ENCODE data around the gene KIF21A. TPM values are rescaled to one million over a fixed set of nuclear protein-coding genes. Genes with fewer than 3 reads are reported as not detected.

Gene KIF21A
- total RNA-seq, 4 donors from 2014 or later, result 22.5 to 65.5 (median 33.5) TPM

DNA sequence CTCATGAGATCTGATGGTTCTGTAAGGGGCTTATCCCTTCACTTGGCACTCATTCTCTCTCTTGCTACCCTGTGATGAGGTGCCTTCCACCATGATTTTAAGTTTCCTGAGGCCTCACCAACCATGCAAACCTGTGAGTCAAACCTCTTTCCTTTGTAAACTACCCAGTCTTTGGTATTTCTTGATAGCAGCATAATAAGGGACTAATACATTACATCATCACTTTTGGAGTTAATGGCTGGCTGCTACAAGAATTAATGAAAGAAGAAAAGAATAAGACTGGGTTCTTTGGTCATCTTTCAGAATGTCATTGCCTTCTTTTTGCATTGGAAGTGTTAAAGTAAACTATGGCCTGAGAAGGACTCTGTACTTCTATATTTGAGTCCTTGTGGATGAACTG is 5.1 kb upstream of the KIF21A start:
- TF ChIP-seq, protein P1, sequence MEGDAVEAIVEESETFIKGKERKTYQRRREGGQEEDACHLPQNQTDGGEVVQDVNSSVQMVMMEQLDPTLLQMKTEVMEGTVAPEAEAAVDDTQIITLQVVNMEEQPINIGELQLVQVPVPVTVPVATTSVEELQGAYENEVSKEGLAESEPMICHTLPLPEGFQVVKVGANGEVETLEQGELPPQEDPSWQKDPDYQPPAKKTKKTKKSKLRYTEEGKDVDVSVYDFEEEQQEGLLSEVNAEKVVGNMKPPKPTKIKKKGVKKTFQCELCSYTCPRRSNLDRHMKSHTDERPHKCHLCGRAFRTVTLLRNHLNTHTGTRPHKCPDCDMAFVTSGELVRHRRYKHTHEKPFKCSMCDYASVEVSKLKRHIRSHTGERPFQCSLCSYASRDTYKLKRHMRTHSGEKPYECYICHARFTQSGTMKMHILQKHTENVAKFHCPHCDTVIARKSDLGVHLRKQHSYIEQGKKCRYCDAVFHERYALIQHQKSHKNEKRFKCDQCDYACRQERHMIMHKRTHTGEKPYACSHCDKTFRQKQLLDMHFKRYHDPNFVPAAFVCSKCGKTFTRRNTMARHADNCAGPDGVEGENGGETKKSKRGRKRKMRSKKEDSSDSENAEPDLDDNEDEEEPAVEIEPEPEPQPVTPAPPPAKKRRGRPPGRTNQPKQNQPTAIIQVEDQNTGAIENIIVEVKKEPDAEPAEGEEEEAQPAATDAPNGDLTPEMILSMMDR (IDR thresholded peaks at IDR 0.05), result no peak
- ATAC-seq (ENCODE audit: low FRiP score) (no peak), DNase-seq (ENCODE audit: low spot score) (no peak)

DNA sequence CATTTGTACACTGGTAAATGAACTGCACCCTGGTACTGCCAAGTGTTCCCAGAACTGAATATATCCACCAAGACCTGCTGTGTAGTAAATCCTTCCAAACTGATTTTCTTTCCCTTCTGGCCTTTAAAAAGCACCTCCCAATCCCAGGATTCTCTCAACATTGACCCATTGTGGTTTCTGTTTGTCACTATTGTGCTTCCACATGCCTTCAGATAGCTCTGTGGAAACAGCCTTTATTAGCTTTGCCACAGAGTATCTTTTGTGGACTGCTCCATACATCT is 949 bp upstream of the KIF21A start:
- DNase-seq (ENCODE audit: low spot score) (no peak), ATAC-seq (ENCODE audit: low FRiP score) (no peak)
- TF ChIP-seq, protein P1 (IDR thresholded peaks at IDR 0.05), result no peak

DNA sequence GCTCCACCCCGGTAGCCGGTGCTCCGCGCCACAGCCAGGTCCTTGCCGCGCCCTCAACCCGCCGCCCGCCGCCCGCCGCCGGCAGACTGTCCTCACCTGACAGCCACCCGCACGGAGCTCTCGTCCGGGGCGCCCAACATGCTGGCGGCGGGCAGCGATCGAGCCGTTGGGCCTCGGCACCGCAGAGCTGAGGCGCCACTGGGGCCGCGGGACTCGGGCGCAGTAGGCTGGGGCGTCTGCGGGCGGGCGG is 164 bp downstream of the KIF21A start:
- no peak for DNase-seq (ENCODE audit: low spot score)
- TF ChIP-seq, protein P1 (IDR thresholded peaks at IDR 0.05), result no peak
- ATAC-seq (ENCODE audit: low FRiP score), result peak; percentile 29

DNA sequence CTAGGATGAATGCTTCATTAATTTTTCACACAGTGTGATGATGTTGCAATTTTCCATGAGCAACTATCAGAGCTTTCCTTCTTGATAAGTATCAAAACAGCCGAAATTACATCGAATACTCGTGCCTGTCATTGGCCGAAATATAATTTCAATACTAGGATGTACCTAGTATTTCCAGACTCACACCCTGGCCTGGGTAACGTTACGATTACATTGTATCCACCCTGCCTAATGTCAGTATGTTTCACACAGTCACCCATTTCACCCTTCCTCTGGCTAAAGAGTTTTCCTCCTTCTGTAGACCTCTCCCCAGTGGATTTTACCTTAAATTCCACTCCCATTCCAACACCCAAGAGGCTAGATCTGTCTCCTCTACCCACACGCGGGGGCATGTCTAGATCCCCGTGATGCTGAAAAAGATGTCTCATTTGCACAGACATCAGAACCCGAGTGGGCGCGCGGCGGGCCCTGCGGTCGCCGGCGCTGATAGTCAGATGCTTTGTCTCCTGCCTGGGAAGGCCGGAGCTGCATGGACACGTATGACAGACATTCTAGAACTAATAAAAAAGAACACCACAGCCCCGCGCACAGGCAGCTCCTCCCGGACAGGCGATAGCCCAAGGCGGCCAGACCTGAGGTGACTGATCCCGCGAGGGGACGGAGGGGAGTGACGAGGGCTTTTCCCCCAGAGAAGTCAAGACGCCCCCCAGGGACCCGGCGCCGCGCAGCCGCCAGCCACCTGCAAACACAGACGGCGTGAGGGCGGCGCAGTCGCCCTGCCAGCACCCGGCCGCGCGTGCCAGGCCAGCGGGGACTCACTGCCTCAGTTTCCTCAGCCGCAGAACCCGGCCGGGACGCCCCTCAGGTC is 723 bp downstream of the KIF21A start:
- ATAC-seq (ENCODE audit: low FRiP score), result no peak
- no peak for DNase-seq (ENCODE audit: low spot score)
- TF ChIP-seq, protein P1 (IDR thresholded peaks at IDR 0.05), result no peak

DNA sequence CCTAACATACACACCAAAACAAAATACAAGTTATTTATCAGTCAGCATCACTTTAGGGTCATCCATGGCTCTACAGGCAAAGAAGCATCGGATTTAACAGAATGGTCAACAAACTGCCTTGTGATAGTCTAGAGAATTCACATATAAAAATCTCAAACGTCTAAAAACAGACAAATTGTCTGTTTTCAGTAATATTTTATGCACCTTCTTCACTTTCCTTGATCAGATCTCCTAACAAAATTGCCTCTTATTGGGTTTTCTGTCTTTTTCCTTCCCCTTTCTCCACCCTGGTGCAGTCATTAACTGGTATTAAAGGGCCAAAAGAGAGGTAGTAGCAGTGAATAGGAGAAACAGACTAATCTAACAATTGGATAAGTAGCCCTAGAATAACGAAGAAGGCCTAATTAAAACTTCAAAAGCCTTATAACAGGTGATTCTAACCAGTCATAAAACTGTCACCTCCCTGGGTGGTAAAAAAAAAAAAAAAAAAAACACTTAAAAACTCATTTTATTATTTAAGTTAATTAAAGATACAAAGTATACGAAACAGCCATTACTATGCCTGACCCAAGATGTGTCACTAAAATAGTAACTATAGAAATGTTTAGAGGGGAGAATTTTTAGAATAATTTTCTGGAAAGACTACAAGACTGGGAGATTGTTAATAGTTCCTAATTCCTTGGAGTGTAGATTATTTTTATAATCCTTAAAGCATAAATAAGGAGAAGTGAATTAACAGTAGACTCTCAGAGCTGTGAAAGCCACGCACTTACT is 1.5 kb downstream of the KIF21A start:
- DNase-seq (ENCODE audit: low spot score) (no peak), ATAC-seq (ENCODE audit: low FRiP score) (no peak)
- TF ChIP-seq, protein P1 (IDR thresholded peaks at IDR 0.05), result no peak

DNA sequence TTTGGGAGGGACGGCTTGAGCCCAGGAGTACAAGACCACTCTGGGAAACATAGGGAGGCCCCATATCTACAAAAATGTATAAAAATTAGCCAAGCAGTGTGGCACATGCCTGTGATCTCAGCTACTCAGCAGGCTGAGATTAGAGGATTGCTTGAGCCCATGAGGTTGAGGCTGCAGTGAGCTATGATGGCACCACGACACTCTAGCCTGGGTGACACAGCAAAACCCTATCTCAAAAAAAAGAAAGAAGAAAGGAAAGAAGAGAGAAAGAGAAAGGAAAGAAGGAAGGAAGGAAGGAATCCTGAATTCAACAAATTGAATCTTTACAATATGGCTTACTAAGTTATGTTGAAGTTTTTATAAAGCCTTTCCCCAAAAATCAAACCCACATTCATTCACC is 2.1 kb downstream of the KIF21A start:
- DNase-seq (ENCODE audit: low spot score) (no peak), ATAC-seq (ENCODE audit: low FRiP score) (no peak)
- TF ChIP-seq, protein P1 (IDR thresholded peaks at IDR 0.05), result no peak

DNA sequence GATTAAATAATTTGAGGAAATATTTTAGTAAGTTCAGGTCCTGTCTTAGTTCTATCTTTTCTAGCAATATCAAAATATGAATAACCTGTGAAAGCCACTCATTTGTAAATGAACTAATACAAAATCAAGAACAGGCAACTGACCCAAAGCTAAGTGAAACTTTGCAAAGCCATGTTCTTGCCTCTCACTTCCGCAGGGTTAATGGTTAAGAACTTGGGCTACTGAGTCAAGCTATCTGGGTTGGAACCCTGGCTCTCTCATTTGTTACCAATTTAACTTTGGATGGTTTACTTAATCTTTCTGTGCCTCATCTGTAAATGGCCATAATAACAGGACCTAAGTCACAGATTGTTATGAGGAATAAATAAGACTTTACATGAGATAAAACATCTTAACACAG is 2.8 kb downstream of the KIF21A start:
- TF ChIP-seq, protein P1 (IDR thresholded peaks at IDR 0.05), result no peak
- DNase-seq (ENCODE audit: low spot score) (no peak), ATAC-seq (ENCODE audit: low FRiP score) (no peak)
